ENCODE results near the gene DOK6.

GRCh38 chr18:69492861-69493260, 92.2 kb downstream of the DOK6 start:
- TF ChIP-seq CTCF (IDR thresholded peaks at IDR 0.05 in 4 of 5, conservative IDR thresholded peaks at IDR 0.05 in 1 of 5) (no peak), POLR2A (IDR thresholded peaks at IDR 0.05) (no peak)
